Mammary epithelial cell (primary cell): ENCODE measurements around the gene SLC2A14.

Source experiments
- CTCF ChIP-seq, 2 donors: IDR thresholded peaks in 1 of 2; conservative IDR thresholded peaks in 1 of 2; 2 replicates each; pipeline ENCODE4 v1.5.1; 2011 to 2012; ENCODE audit warnings: inconsistent platforms in 2 of 2, low read length in 2 of 2, mild to moderate bottlenecking in 2 of 2, control low read depth in 1 of 2, low read depth in 1 of 2; ENCODE audit not compliant: insufficient read depth in 1 of 2; ENCODE audit errors: extremely low read depth in 1 of 2
- EZH2 ChIP-seq: IDR thresholded peaks from 2 replicates; pipeline ENCODE4 v1.6.1; 2012; ENCODE audit warnings: low read length, inconsistent platforms, borderline replicate concordance

GRCh38 chr12:7797698-7798398 lies 74.9 kb downstream of the SLC2A14 start:
- TF ChIP-seq EZH2 (no peak), CTCF (conservative IDR thresholded peaks at IDR 0.05 in 1 of 2, IDR thresholded peaks at IDR 0.05 in 1 of 2; ENCODE audit: extremely low read depth in 1 of 2, insufficient read depth in 1 of 2, low read depth in 1 of 2, low read length in 2 of 2) (no peak)
